ENCODE results near the gene ANXA2R. TPM values are rescaled to one million over a fixed set of nuclear protein-coding genes. Genes with fewer than 3 reads are reported as not detected.

Gene ANXA2R
- total RNA-seq, 1 experiment from 2014 or later: 8.9 TPM

DNA sequence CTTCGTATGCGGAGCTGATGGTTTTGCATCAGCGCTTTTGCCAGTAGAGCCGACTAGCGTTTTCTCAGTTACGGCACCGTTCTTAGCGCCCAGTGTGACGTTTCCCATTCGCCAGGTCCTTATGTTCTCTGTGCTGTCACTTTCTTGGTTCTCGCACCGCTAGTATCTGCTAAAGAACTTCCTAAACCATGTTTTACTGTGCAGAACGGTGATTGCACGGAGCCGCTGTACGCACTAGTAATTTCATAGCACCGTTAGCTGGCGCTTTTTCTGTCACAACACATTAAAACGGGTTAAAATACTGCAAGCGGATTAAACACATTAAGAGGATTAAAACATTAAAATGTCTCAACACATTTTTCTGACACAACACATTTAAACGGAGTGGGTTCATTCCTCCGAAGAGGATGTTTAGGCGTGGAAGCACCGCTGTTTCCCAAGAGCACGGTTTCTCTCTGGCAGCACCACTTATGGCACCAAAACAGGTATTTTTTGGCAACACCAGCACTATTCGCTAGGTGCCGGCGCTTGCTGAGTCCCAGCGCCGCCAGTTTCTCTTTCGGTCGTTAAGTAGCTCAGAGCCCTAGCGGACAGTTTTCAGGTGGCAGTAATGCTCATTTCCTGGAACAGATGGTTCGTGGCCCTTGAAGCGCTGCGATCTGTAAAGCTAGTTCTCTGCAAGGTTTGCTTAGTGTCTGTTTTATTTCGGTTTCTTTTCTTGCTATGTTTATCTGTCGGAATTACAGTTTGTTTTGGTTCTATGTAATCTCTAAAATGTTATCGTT is 20.3 kb downstream of the ANXA2R start:
- ATAC-seq: peak; percentile 66
- BruUV-seq (replicated peaks): no TSS peak
- Histone ChIP-seq H3K9me3 (ENCODE audit: low read length) (no peaks in the 10 kb centered on the region), H3K79me2 (ENCODE audit: low read length) (peaks cover 62% of the 10 kb centered on the region), H3F3A (ENCODE audit: low read length, unreplicated experiment) (peaks cover 4% of the 10 kb centered on the region), H3K4me3 (ENCODE audit: low read length) (peak overlapping the region; percentile 80), H3K4me1 (ENCODE audit: insufficient read depth, low read length) (peaks cover 39% of the 10 kb centered on the region), H3K27me3 (ENCODE audit: low read length) (no peaks in the 10 kb centered on the region), H3K4me2 (ENCODE audit: low read length) (peak overlapping the region; percentile 91), H2AFZ (ENCODE audit: low read length) (peak overlapping the region; percentile 94), H3K9me2 (replicated peaks; ENCODE audit: low read length) (no peaks in the 10 kb centered on the region), H3K36me3 (ENCODE audit: low read depth, low read length) (no peaks in the 10 kb centered on the region), H3K9ac (ENCODE audit: low read length) (peak overlapping the region; percentile 77), H3K27ac (ENCODE audit: low read length) (peak overlapping the region; percentile 85), H4K20me1 (ENCODE audit: low read length) (no peaks in the 10 kb centered on the region)
- intact Hi-C loops (cut with micrococcal nuclease): loop anchor here (1.0 kb wide), 3 partner anchors 20 to 108 kb away; partner anchors contain the start of gene ANXA2R
- TF ChIP-seq EZH2phosphoT487 (IDR thresholded peaks at IDR 0.05; ENCODE audit: borderline replicate concordance, low read length) (no peak), CTCF (conservative IDR thresholded peaks at IDR 0.05; ENCODE audit: low read depth, low read length) (peak; percentile 67)
- CTCF ChIA-PET: interaction anchor here (0.5 to 2.2 kb wide), 8 partner anchors 18 to 352 kb away, joined by 3 to 13 read pairs (median 6); no protein-coding TSS in a partner anchor
- peak; percentile 97 for DNase-seq
- POLR2A ChIA-PET (ENCODE audit: unreplicated experiment): interaction anchor here (0.6 to 1.6 kb wide), 8 partner anchors 9 to 510 kb away, joined by 3 to 9 read pairs (median 4); partner anchors contain the start of gene ANXA2R

DNA sequence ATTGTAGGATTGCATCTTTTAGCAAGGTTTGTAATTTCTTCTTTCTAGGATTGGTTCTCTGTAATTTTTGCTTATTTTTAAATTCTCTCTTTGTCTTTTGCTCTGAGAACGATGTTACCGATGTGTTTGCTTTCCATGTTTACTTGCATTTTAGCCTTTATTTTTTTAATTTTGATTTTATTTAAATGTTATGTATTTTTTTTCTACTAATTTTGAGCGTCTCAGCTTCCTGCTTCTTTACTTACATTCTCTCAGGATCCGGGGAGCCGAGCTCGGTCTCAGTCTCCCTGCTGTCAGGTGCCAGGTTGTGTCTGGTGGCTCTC is 20.9 kb downstream of the ANXA2R start:
- POLR2A ChIA-PET (ENCODE audit: unreplicated experiment): interaction anchor here (0.6 to 1.6 kb wide), 3 partner anchors 9 to 22 kb away, joined by 4 to 9 read pairs (median 6); partner anchors contain the start of gene ANXA2R
- CTCF ChIA-PET: interaction anchor here (0.7 to 1.8 kb wide), 5 partner anchors 19 to 111 kb away, joined by 3 to 6 read pairs (median 6); no protein-coding TSS in a partner anchor
- Histone ChIP-seq H3K9me3 (ENCODE audit: low read length) (no peaks in the 10 kb centered on the region), H4K20me1 (ENCODE audit: low read length) (no peaks in the 10 kb centered on the region), H3K27me3 (ENCODE audit: low read length) (no peaks in the 10 kb centered on the region), H3K4me1 (ENCODE audit: insufficient read depth, low read length) (peaks cover 39% of the 10 kb centered on the region), H3K4me3 (ENCODE audit: low read length) (peak overlapping the region; percentile 80), H3K36me3 (ENCODE audit: low read depth, low read length) (no peaks in the 10 kb centered on the region), H3K79me2 (ENCODE audit: low read length) (peaks cover 58% of the 10 kb centered on the region), H3F3A (ENCODE audit: low read length, unreplicated experiment) (peaks cover 4% of the 10 kb centered on the region), H2AFZ (ENCODE audit: low read length) (peak overlapping the region; percentile 94), H3K27ac (ENCODE audit: low read length) (peak overlapping the region; percentile 85), H3K9me2 (replicated peaks; ENCODE audit: low read length) (no peaks in the 10 kb centered on the region), H3K4me2 (ENCODE audit: low read length) (peak overlapping the region; percentile 91), H3K9ac (ENCODE audit: low read length) (peak overlapping the region; percentile 77)
- BruUV-seq (replicated peaks): no TSS peak
- TF ChIP-seq EZH2phosphoT487 (IDR thresholded peaks at IDR 0.05; ENCODE audit: borderline replicate concordance, low read length) (no peak), EZH2 (IDR thresholded peaks at IDR 0.05; ENCODE audit: low read length, unreplicated experiment) (no peak), CTCF (conservative IDR thresholded peaks at IDR 0.05; ENCODE audit: low read depth, low read length) (no peak)
- DNase-seq (peak; percentile 18), ATAC-seq (no peak)
- intact Hi-C loops (cut with micrococcal nuclease): no loop called here
